PC-3 (cell line): ENCODE results near the gene AKR1C1.

Experiments
- EZH2 ChIP-seq: fragments of 300-600 bp; sonication (generic); IDR thresholded peaks from one replicate; pipeline ENCODE4 v1.6.1; 2017; ENCODE audit warnings: antibody characterized with exemption, mild to moderate bottlenecking, low read length; ENCODE audit not compliant: unreplicated experiment
- EZH2phosphoT487 ChIP-seq: fragments of 300-600 bp; sonication (generic); IDR thresholded peaks from 2 replicates; pipeline ENCODE4 v1.6.1; 2018; ENCODE audit warnings: mild to moderate bottlenecking, antibody characterized with exemption, low read length, borderline replicate concordance
- TF ChIP-seq, protein P1 (sequence below): fragments of 300-600 bp; sonication (generic); conservative IDR thresholded peaks from 2 replicates; pipeline ENCODE4 v1.5.1; 2017; ENCODE audit warnings: antibody characterized with exemption, low read depth, mild to moderate bottlenecking, low read length

DNA sequence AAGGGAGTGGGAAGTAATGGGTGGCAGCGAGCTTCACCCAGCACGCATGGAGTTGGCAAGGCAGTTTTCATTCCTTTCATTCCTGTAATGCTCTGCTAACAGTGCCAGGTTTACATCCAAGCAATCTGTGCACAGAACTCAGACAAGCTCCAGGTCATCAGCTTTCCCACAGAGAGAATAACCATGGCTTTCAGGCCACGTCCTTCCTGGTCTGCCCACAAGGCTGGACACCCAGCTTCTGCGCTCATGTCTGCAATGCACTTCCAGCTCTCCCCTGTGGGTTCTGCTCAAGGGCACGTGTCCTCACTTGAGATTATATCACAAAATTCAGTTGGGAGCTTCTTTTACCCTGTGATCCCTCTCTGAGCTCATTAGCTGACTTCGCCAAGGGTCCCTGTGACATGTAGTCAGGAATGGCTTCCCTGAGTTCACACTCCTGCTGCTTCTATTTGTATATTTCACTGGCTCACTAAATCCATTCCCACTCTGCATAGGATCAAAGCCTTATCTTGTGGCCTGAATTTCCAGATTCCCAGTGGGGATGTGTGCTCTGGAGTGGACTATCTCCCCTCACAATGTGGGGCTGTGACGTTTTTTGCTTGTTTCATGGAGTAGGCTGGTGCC lies 21.9 kb downstream of the AKR1C1 start:
- TF ChIP-seq, protein P1, sequence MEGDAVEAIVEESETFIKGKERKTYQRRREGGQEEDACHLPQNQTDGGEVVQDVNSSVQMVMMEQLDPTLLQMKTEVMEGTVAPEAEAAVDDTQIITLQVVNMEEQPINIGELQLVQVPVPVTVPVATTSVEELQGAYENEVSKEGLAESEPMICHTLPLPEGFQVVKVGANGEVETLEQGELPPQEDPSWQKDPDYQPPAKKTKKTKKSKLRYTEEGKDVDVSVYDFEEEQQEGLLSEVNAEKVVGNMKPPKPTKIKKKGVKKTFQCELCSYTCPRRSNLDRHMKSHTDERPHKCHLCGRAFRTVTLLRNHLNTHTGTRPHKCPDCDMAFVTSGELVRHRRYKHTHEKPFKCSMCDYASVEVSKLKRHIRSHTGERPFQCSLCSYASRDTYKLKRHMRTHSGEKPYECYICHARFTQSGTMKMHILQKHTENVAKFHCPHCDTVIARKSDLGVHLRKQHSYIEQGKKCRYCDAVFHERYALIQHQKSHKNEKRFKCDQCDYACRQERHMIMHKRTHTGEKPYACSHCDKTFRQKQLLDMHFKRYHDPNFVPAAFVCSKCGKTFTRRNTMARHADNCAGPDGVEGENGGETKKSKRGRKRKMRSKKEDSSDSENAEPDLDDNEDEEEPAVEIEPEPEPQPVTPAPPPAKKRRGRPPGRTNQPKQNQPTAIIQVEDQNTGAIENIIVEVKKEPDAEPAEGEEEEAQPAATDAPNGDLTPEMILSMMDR: no peak
- no peak for TF ChIP-seq EZH2
- no peak for TF ChIP-seq EZH2phosphoT487
